KG1 (cell line): ENCODE results near the gene DOCK10.
A peak's percentile ranks its signal among the peaks of the same experiment; 100 is the strongest.
"Not testable (repeated sequence)": the region's sequence is repeated elsewhere in the genome, so short reads cannot be mapped to it uniquely, and the experiment has no call there.

Experiments
- DNase-seq: peaks from one replicate; lab custom pipeline; 2025; lab: John Stamatoyannopoulos, UW

Gene DOCK10

GRCh38 chr2:224918626-224919471 lies 123.4 kb downstream of the DOCK10 start:
- no peak for DNase-seq

GRCh38 chr2:224917246-224917645 lies 125.0 kb downstream of the DOCK10 start:
- DNase-seq, result not testable (repeated sequence)

GRCh38 chr2:224915136-224915535 lies 127.1 kb downstream of the DOCK10 start:
- DNase-seq, result no peak

GRCh38 chr2:224910574-224910925 lies 131.7 kb downstream of the DOCK10 start:
- no peak for DNase-seq

- DNase-seq, result no peak
These were observed 132.2 kb downstream of the DOCK10 start for GRCh38 chr2:224909885-224910573.

- no peak for DNase-seq
These were observed 133.4 kb downstream of the DOCK10 start for GRCh38 chr2:224908818-224909217.

GRCh38 chr2:224904381-224904780 lies 137.9 kb downstream of the DOCK10 start:
- DNase-seq, result no peak

GRCh38 chr2:224903621-224904020 lies 138.6 kb downstream of the DOCK10 start:
- no peak for DNase-seq

- DNase-seq, result no peak
These were observed 141.1 kb downstream of the DOCK10 start for GRCh38 chr2:224901121-224901676.

GRCh38 chr2:224895377-224895776 lies 146.9 kb downstream of the DOCK10 start:
- no peak for DNase-seq

- DNase-seq, result peak; percentile 55
These were observed 147.9 kb downstream of the DOCK10 start for GRCh38 chr2:224894356-224894755.

- no peak for DNase-seq
These were observed 148.4 kb downstream of the DOCK10 start for GRCh38 chr2:224893848-224894247.

GRCh38 chr2:224892574-224893204 lies 149.6 kb downstream of the DOCK10 start:
- DNase-seq, result no peak

- no peak for DNase-seq
These were observed 151.9 kb downstream of the DOCK10 start for GRCh38 chr2:224890372-224890771.

- DNase-seq, result no peak
These were observed 155.1 kb downstream of the DOCK10 start for GRCh38 chr2:224887141-224887540.

GRCh38 chr2:224885836-224886547 lies 156.3 kb downstream of the DOCK10 start:
- no peak for DNase-seq

- DNase-seq, result no peak
These were observed 157.0 kb downstream of the DOCK10 start for GRCh38 chr2:224885291-224885690.

GRCh38 chr2:224884188-224884587 lies 158.1 kb downstream of the DOCK10 start:
- DNase-seq, result no peak

- no peak for DNase-seq
These were observed 158.6 kb downstream of the DOCK10 start for GRCh38 chr2:224883700-224884099.

GRCh38 chr2:224883172-224883516 lies 159.1 kb downstream of the DOCK10 start:
- no peak for DNase-seq

- no peak for DNase-seq
These were observed 159.7 kb downstream of the DOCK10 start for GRCh38 chr2:224882291-224883171.
